ENCODE measurements around the gene STK16. TPM values are rescaled to one million over a fixed set of nuclear protein-coding genes. Genes with fewer than 3 reads are reported as not detected.
A peak's percentile ranks its signal among the peaks of the same experiment; 100 is the strongest.

Gene STK16
- total RNA-seq, 1 donor from 2014 or later: 34.2 TPM

DNA sequence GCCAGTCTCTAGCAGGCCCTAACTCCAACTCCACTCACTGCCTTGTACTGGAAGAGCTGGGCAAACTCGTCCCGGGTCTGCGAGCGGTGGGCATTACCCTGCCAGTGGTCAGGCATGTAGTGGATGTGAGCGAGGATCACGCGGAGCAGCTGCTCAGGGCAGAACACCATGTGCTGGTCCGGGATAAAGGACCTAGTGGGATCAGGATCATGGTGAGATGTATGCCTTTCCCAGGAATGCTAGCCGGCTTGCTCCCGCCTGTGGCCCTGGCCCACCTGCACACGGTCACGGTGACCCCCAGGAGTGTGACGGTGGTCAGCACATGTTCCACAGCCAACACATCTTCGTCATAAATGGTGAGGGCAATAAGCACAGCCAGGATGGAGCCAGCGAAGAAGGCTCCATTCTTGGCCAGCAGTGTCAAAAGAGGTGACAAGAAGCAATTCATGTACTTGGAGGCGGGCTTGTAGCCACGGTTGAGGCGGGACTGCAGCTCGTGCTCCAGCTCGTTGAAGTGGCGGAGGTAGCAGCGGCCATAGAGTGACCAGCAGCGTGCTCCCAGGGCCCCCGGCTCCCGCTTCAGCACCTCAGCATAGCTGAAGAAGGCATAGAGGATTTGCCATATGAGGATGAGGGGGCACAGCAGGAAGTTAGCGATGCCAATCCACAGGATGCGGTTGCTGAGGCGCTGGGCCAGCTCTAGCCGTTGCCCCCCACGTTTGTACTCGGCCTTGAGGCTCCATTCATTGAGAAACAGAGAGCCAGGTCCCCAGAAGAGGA is 21.3 kb upstream of the STK16 start:
- TF ChIP-seq, protein P1, sequence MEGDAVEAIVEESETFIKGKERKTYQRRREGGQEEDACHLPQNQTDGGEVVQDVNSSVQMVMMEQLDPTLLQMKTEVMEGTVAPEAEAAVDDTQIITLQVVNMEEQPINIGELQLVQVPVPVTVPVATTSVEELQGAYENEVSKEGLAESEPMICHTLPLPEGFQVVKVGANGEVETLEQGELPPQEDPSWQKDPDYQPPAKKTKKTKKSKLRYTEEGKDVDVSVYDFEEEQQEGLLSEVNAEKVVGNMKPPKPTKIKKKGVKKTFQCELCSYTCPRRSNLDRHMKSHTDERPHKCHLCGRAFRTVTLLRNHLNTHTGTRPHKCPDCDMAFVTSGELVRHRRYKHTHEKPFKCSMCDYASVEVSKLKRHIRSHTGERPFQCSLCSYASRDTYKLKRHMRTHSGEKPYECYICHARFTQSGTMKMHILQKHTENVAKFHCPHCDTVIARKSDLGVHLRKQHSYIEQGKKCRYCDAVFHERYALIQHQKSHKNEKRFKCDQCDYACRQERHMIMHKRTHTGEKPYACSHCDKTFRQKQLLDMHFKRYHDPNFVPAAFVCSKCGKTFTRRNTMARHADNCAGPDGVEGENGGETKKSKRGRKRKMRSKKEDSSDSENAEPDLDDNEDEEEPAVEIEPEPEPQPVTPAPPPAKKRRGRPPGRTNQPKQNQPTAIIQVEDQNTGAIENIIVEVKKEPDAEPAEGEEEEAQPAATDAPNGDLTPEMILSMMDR (conservative IDR thresholded peaks at IDR 0.05): no peak
- Mint-ChIP-seq H3K36me3 (peaks cover 20% of the 10 kb centered on the region), H3K27me3 (no peaks in the 10 kb centered on the region)

DNA sequence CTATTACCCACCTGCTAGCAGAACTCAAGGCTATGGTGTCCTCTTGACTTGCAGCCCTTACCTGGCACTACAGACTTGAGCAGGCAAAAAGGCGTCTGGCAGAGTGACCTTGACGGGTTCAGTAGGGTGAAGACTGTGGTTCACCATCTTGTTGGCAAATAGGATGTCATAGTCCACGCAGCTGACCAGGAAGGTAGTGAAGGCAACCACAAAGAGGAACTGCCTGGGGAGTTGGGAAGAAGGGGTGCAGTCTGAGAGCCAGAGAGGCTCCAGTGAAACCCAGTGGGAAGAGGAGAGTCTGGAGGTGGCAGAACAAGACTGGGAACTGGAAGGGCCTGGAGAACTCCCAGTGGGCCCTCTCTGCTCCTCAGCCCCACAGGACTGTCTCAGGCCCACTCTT is 19.9 kb upstream of the STK16 start:
- no peak overlapping the region for H3K27ac Mint-ChIP-seq
- H3K4me1 Mint-ChIP-seq (ENCODE audit: unreplicated experiment): peaks cover 17% of the 10 kb centered on the region
- TF ChIP-seq, protein P1 (conservative IDR thresholded peaks at IDR 0.05): no peak
- H3K27me3 Mint-ChIP-seq: no peaks in the 10 kb centered on the region
- peak overlapping the region; percentile 18 for H3K4me3 Mint-ChIP-seq
- peaks cover 21% of the 10 kb centered on the region for H3K36me3 Mint-ChIP-seq
- no peak for DNase-seq (ENCODE audit: extremely low spot score, unreplicated experiment)
- H3K9me3 Mint-ChIP-seq: no peaks in the 10 kb centered on the region

More for the DNA sequence above, 21.3 kb upstream of the STK16 start:
- Mint-ChIP-seq H3K4me1 (ENCODE audit: unreplicated experiment) (peaks cover 18% of the 10 kb centered on the region), H3K9me3 (no peaks in the 10 kb centered on the region), H3K4me3 (no peak overlapping the region), H3K27ac (no peak overlapping the region)
- no peak for DNase-seq (ENCODE audit: extremely low spot score, unreplicated experiment)

DNA sequence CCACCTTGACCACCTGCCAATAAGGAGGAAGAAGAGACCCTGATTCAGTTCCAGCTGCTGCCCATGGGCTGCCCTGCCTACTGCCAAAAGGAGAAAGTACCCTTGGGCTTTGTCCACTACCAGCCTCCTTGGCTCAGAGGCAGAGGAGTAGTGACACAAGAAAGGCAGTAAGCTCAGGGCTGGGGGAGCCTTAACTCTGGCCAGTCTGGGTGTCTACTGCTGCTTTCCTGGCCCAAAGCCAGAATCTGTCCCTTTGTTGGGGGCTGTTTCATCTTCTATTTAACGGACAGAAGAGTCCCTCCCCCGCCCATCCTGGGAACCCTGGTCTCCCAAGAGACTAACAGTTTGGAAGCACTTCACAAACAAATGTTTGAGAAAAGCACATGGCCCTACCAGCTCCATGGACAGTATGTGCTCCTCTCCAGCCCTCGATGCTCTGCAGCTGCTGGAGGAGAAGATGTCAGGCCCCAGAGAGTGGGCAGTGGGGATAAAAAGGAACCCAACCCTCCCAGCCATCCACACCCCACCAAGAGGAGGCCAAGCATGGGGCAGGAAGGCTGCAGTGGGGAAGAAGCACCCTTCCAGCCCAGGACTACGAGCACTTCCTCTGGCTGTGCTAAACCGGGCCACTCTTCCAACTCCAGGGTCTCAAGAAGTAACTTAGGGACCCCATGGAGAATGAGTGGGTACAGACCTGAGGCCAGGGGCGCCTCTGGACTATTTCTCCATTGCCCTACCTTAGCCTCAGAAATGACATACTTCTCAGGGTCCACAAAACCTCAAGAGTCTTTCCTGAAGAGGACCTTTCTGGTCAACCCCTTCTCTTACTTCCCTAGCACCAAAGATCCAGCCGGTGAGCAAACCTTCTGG is 17.0 kb upstream of the STK16 start:
- Mint-ChIP-seq H3K27ac (peak overlapping the region; percentile 51), H3K4me3 (peak overlapping the region; percentile 84), H3K4me1 (ENCODE audit: unreplicated experiment) (peaks cover 20% of the 10 kb centered on the region), H3K36me3 (peaks cover 16% of the 10 kb centered on the region), H3K27me3 (no peaks in the 10 kb centered on the region), H3K9me3 (no peaks in the 10 kb centered on the region)
- no peak for DNase-seq (ENCODE audit: extremely low spot score, unreplicated experiment)
- TF ChIP-seq, protein P1 (conservative IDR thresholded peaks at IDR 0.05): no peak

DNA sequence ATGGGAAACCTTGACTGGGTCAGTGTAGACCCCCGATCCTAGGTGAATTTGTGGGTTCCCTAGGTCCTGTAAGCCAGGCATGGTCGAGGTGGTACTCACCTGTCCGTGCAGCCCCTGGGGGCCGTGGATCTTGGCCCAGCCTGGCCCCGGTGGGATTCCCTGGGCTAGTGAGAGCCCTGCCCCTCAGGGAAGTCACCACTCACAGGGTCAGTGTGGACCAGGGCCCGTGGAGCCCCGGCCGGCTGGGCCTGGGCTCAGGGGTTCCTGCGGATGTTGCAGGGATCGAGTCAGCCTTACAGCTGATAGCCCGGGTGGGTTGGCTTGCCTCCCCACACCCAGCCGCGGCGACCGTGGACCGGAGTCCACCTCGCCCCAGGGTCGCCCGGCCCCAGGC is 16.4 kb upstream of the STK16 start:
- peaks cover 20% of the 10 kb centered on the region for H3K4me1 Mint-ChIP-seq (ENCODE audit: unreplicated experiment)
- peaks cover 16% of the 10 kb centered on the region for H3K36me3 Mint-ChIP-seq
- peak overlapping the region; percentile 84 for H3K4me3 Mint-ChIP-seq

DNA sequence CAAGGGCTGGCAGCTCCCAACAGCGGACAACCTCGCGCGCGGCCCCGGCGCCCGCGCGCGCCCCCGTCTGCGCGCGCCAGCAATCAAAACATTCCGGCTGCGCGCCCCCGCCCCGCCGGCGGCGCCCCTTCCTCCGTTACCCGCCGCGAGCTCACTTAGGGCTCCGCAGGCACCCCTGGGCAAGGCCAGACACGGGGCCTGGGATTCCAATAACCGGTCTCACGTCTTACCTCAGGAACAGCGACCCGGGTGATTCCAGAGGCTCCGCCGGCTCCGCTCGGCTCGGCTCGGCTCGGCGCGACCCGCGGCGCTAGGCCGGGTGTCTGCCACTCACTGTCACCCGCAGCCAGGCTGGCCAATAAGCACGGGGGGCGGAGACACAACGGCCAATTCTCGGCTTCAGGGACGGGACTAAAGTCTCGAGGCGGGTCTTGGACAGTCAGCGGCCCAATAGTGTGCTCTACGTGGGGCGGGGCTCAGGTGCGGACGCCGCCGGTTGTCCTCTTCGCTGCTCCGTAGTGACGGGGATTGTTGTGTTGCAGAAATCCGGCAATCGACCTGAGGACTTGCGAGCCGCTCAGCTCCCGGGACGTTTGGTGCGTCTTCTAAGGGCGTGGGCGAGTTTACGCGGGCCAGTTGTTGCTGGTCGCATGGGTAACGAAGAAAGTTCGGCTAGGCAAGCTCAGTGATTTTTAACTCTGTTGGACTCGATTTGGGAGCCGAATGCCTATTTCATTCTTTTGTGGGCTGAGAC is 15.8 kb upstream of the STK16 start, which contains the start of the genes ANKZF1 and ATG9A:
Gene ANKZF1 (plus strand): TSS at position 502 of the 754 bp plus-strand sequence. CDS start 452 bp downstream, outside the sequence.
Gene ATG9A (minus strand): TSS at position 332 of the 754 bp plus-strand sequence. CDS start 1,612 bp downstream, outside the sequence.
- Mint-ChIP-seq H3K36me3 (peaks cover 19% of the 10 kb centered on the region), H3K27ac (peak within 1 kb of the TSS; percentile 100), H3K27me3 (no peaks in the 10 kb centered on the region), H3K4me1 (ENCODE audit: unreplicated experiment) (peaks cover 20% of the 10 kb centered on the region), H3K9me3 (no peaks in the 10 kb centered on the region), H3K4me3 (peak within 1 kb of the TSS; percentile 100)
- DNase-seq (ENCODE audit: extremely low spot score, unreplicated experiment): peak; percentile 97
- TF ChIP-seq, protein P1 (conservative IDR thresholded peaks at IDR 0.05): no peak

More for the DNA sequence above, 16.4 kb upstream of the STK16 start:
- no peak for DNase-seq (ENCODE audit: extremely low spot score, unreplicated experiment)
- Mint-ChIP-seq H3K9me3 (no peaks in the 10 kb centered on the region), H3K27me3 (no peaks in the 10 kb centered on the region), H3K27ac (peak overlapping the region; percentile 51)
- TF ChIP-seq, protein P1 (conservative IDR thresholded peaks at IDR 0.05): no peak
